Measurements from ENCODE around the gene TSC22D2. TPM values are rescaled to one million over a fixed set of nuclear protein-coding genes. Genes with fewer than 3 reads are reported as not detected.

TSC22D2 gene
- total RNA-seq, 1 experiment from 2014 or later: 49.7 TPM

- peaks cover 62% of the 10 kb centered on the region for H3K4me1 Mint-ChIP-seq (ENCODE audit: low read depth, unreplicated experiment)
- H3K27ac Mint-ChIP-seq (ENCODE audit: unreplicated experiment): peak overlapping the region; percentile 23
- peaks cover 15% of the 10 kb centered on the region for H3K36me3 Mint-ChIP-seq (ENCODE audit: insufficient read depth, unreplicated experiment)
- TF ChIP-seq CTCF (IDR thresholded peaks at IDR 0.05; ENCODE audit: unreplicated experiment): no peak
- no peaks in the 10 kb centered on the region for H3K27me3 Mint-ChIP-seq (ENCODE audit: unreplicated experiment)
- H3K4me3 Mint-ChIP-seq (ENCODE audit: low read depth, unreplicated experiment): no peak overlapping the region
- intact Hi-C loops (cut with micrococcal nuclease; ENCODE audit: unreplicated experiment): no loop called here
- no peak for DNase-seq
- no TSS peak for BruUV-seq (replicated peaks)
- no peaks in the 10 kb centered on the region for H3K9me3 Mint-ChIP-seq (ENCODE audit: low read depth, unreplicated experiment)
- CTCF ChIA-PET: no interaction called here
These were observed 35.2 kb downstream of the TSC22D2 start for GRCh38 chr3:150443331-150443741.

GRCh38 chr3:150444371-150444770, 36.3 kb downstream of the TSC22D2 start:
- no peak overlapping the region for H3K4me3 Mint-ChIP-seq (ENCODE audit: low read depth, unreplicated experiment)
- CTCF ChIA-PET: no interaction called here
- H3K36me3 Mint-ChIP-seq (ENCODE audit: insufficient read depth, unreplicated experiment): peaks cover 14% of the 10 kb centered on the region
- H3K9me3 Mint-ChIP-seq (ENCODE audit: low read depth, unreplicated experiment): no peaks in the 10 kb centered on the region
- intact Hi-C loops (cut with micrococcal nuclease; ENCODE audit: unreplicated experiment): loop anchor here (2.0 kb wide), 1 partner anchor 14 kb away; no protein-coding TSS in a partner anchor
- DNase-seq: no peak
- BruUV-seq (replicated peaks): no TSS peak
- peaks cover 66% of the 10 kb centered on the region for H3K4me1 Mint-ChIP-seq (ENCODE audit: low read depth, unreplicated experiment)
- no peaks in the 10 kb centered on the region for H3K27me3 Mint-ChIP-seq (ENCODE audit: unreplicated experiment)
- no peak for TF ChIP-seq CTCF (IDR thresholded peaks at IDR 0.05; ENCODE audit: unreplicated experiment)
- H3K27ac Mint-ChIP-seq (ENCODE audit: unreplicated experiment): peak overlapping the region; percentile 23

GRCh38 chr3:150446470-150446977, 38.4 kb downstream of the TSC22D2 start:
- Mint-ChIP-seq H3K4me3 (ENCODE audit: low read depth, unreplicated experiment) (no peak overlapping the region), H3K27me3 (ENCODE audit: unreplicated experiment) (no peaks in the 10 kb centered on the region), H3K9me3 (ENCODE audit: low read depth, unreplicated experiment) (no peaks in the 10 kb centered on the region), H3K4me1 (ENCODE audit: low read depth, unreplicated experiment) (peaks cover 65% of the 10 kb centered on the region), H3K27ac (ENCODE audit: unreplicated experiment) (no peak overlapping the region), H3K36me3 (ENCODE audit: insufficient read depth, unreplicated experiment) (peaks cover 9% of the 10 kb centered on the region)
- CTCF ChIA-PET: interaction anchor here (0.6 kb wide), 1 partner anchor 24 kb away, joined by 4 read pairs; no protein-coding TSS in a partner anchor
- no TSS peak for BruUV-seq (replicated peaks)
- intact Hi-C loops (cut with micrococcal nuclease; ENCODE audit: unreplicated experiment): no loop called here
- no peak for DNase-seq
- no peak for TF ChIP-seq CTCF (IDR thresholded peaks at IDR 0.05; ENCODE audit: unreplicated experiment)

GRCh38 chr3:150447084-150447483, 39.0 kb downstream of the TSC22D2 start:
- CTCF ChIA-PET: no interaction called here
- no peak for DNase-seq
- Mint-ChIP-seq H3K27ac (ENCODE audit: unreplicated experiment) (no peak overlapping the region), H3K27me3 (ENCODE audit: unreplicated experiment) (no peaks in the 10 kb centered on the region), H3K4me1 (ENCODE audit: low read depth, unreplicated experiment) (peaks cover 60% of the 10 kb centered on the region), H3K4me3 (ENCODE audit: low read depth, unreplicated experiment) (no peak overlapping the region), H3K36me3 (ENCODE audit: insufficient read depth, unreplicated experiment) (peaks cover 9% of the 10 kb centered on the region), H3K9me3 (ENCODE audit: low read depth, unreplicated experiment) (no peaks in the 10 kb centered on the region)
- BruUV-seq (replicated peaks): no TSS peak
- no peak for TF ChIP-seq CTCF (IDR thresholded peaks at IDR 0.05; ENCODE audit: unreplicated experiment)
- intact Hi-C loops (cut with micrococcal nuclease; ENCODE audit: unreplicated experiment): no loop called here

All from Calu3 (cell line).